Right atrium auricular region (tissue), 2 donors: ENCODE results near the gene CCT5. TPM values are rescaled to one million over a fixed set of nuclear protein-coding genes. Genes with fewer than 3 reads are reported as not detected.

ENCODE experiments used
- DNase-seq: peaks from one replicate; pipeline ENCODE4 v3.0.0-alpha.2; 2019; ENCODE audit warnings: low spot score
- H3K27ac ChIP-seq, 2 donors: fragments of 200-600 bp; sonication (generic); 1 replicate in 1 of 2; 2 replicates in 1 of 2; pipeline ENCODE4 v1.5.1; 2016 to 2019
- H3K27me3 ChIP-seq, 2 donors: fragments of 200-600 bp; sonication (generic); one replicate each; pipeline versions ENCODE4 v1.5.1 to v1.6.0; 2017 to 2019
- H3K36me3 ChIP-seq: fragments of 200-600 bp; sonication (generic); one replicate; pipeline ENCODE4 v1.5.1; 2016
- H3K4me1 ChIP-seq, 2 donors: fragments of 200-600 bp; sonication (generic); one replicate each; pipeline versions ENCODE4 v1.5.1 to v1.6.0; 2017 to 2019
- H3K4me3 ChIP-seq, 2 donors: fragments of 200-600 bp; sonication (generic); 1 replicate in 1 of 2; 2 replicates in 1 of 2; pipeline ENCODE4 v1.5.1; 2017 to 2019; ENCODE audit warnings: mild to moderate bottlenecking in 1 of 2, moderate library complexity in 1 of 2
- H3K9me3 ChIP-seq, 2 donors: fragments of 200-600 bp; sonication (generic); one replicate each; pipeline ENCODE4 v1.5.1; 2019
- CTCF ChIP-seq, 2 donors: fragments of 200-600 bp; sonication (generic); IDR thresholded peaks; one replicate each; pipeline ENCODE4 v1.5.1; 2019; ENCODE audit warnings: antibody characterized with exemption in 2 of 2
- total RNA-seq, 2 donors: library from RNA; depleted of rRNA; stranded (reverse); fragments of >200 nt; gene quantifications; one replicate each; pipeline ENCODE4 v1.1.0, GENCODE V29; 2016

CCT5 gene
- total RNA-seq, 2 donors from 2014 or later: 88.4 to 140 TPM

- TF ChIP-seq CTCF (IDR thresholded peaks at IDR 0.05): no peak
- DNase-seq: no peak
- no peak overlapping the region for H3K4me3 ChIP-seq
- no peaks in the 10 kb centered on the region for H3K4me1 ChIP-seq
- H3K9me3 ChIP-seq: no peaks in the 10 kb centered on the region
- H3K36me3 ChIP-seq: no peaks in the 10 kb centered on the region
- H3K27ac ChIP-seq: no peak overlapping the region
- no peaks in the 10 kb centered on the region for H3K27me3 ChIP-seq
Observed at GRCh38 chr5:10222326-10222725, 27.8 kb upstream of the CCT5 start.

- Histone ChIP-seq H3K36me3 (no peaks in the 10 kb centered on the region), H3K9me3 (no peaks in the 10 kb centered on the region), H3K4me3 (no peak overlapping the region), H3K4me1 (no peaks in the 10 kb centered on the region), H3K27ac (no peak overlapping the region), H3K27me3 (no peaks in the 10 kb centered on the region)
- no peak for DNase-seq
- TF ChIP-seq CTCF (IDR thresholded peaks at IDR 0.05): no peak
Observed at GRCh38 chr5:10227379-10227778, 22.7 kb upstream of the CCT5 start.

- DNase-seq: no peak
- H3K4me3 ChIP-seq: no peak overlapping the region
- no peaks in the 10 kb centered on the region for H3K36me3 ChIP-seq
- no peaks in the 10 kb centered on the region for H3K4me1 ChIP-seq
- no peaks in the 10 kb centered on the region for H3K9me3 ChIP-seq
- H3K27ac ChIP-seq: no peak overlapping the region
- H3K27me3 ChIP-seq: no peaks in the 10 kb centered on the region
- TF ChIP-seq CTCF (IDR thresholded peaks at IDR 0.05): no peak
Observed at GRCh38 chr5:10228288-10228687, 21.8 kb upstream of the CCT5 start.

GRCh38 chr5:10229306-10230048 lies 20.6 kb upstream of the CCT5 start:
- no peaks in the 10 kb centered on the region for H3K9me3 ChIP-seq
- TF ChIP-seq CTCF (IDR thresholded peaks at IDR 0.05): no peak
- no peak overlapping the region for H3K4me3 ChIP-seq
- no peak for DNase-seq
- no peak overlapping the region for H3K27ac ChIP-seq
- no peaks in the 10 kb centered on the region for H3K36me3 ChIP-seq
- H3K4me1 ChIP-seq: no peaks in the 10 kb centered on the region
- H3K27me3 ChIP-seq: no peaks in the 10 kb centered on the region

- Histone ChIP-seq H3K4me3 (no peak overlapping the region), H3K27me3 (no peaks in the 10 kb centered on the region), H3K36me3 (peaks cover 9% of the 10 kb centered on the region), H3K27ac (no peak overlapping the region), H3K9me3 (no peaks in the 10 kb centered on the region), H3K4me1 (no peaks in the 10 kb centered on the region)
- no peak for DNase-seq
- no peak for TF ChIP-seq CTCF (IDR thresholded peaks at IDR 0.05)
Observed at GRCh38 chr5:10232386-10232785, 17.7 kb upstream of the CCT5 start.

GRCh38 chr5:10233011-10233410 lies 17.1 kb upstream of the CCT5 start:
- Histone ChIP-seq H3K27ac (no peak overlapping the region), H3K9me3 (no peaks in the 10 kb centered on the region), H3K36me3 (peaks cover 9% of the 10 kb centered on the region), H3K4me3 (no peak overlapping the region), H3K27me3 (no peaks in the 10 kb centered on the region), H3K4me1 (no peaks in the 10 kb centered on the region)
- TF ChIP-seq CTCF (IDR thresholded peaks at IDR 0.05): no peak
- no peak for DNase-seq
